ENCODE data around the gene MARS2.
A peak's percentile ranks its signal among the peaks of the same experiment; 100 is the strongest.
"Not testable (repeated sequence)": the region's sequence is repeated elsewhere in the genome, so short reads cannot be mapped to it uniquely, and the experiment has no call there.

Gene MARS2

DNA sequence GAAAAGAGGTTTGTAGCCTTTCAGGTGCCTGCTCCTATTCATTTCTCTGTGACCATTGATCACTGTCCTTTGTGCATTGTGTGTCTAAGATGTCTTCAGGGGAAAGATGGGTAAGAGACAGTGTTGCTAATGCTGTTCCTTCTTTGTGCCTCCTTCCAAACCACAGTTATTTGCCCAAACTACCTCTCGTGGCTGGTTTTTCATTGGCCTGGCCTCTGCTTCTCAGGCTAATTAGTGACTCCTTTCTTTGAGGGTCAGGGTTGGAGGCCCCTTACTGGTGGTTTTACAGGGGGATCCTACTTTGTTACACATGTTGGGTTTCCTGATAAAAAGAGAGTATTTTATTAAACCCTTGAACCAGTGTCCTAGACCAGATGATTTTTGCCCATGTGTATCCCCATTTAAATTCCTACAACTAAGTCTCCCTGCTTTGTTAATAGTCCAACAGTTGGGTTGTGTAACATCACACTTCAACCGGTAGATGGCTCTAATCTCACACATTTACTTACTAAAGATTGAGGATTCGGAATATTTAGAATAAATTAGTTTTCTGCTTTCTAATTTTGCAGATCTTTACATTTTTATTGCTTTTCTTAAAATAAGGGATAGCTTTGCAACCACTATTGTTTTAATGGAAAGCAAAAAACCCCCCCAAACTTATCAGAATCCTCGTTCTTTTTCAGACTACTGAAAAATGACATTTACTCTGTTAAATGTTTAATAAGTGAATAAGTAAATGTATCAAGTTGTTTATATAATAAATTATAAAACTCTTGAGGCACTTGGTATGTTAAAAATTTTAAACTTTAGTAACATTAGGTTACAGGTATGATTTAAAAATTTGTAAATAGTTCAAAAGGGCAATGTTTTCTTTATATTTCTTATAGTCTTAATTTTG lies 2.4 kb downstream of the MARS2 start:
- peak; percentile 42 for DNase-seq

DNA sequence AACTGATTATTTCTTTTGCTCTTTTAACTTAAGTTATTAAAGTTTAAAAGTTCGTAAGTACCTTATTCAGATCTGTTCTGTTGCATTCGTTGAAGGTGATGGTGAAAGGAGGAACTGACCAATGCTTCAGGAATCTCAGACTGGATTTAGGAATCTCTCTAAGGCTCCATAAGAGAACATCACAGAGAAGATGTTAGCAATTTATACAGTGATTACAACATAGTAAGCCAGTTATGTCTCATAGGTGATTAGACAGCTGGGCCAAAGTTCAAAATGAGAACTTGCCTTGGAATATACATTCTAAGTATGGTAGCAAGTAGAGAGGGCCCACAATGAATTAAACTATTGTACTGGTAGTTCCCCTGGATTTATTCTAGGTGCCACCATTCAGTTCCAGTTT lies 3.2 kb downstream of the MARS2 start:
- DNase-seq: no peak

DNA sequence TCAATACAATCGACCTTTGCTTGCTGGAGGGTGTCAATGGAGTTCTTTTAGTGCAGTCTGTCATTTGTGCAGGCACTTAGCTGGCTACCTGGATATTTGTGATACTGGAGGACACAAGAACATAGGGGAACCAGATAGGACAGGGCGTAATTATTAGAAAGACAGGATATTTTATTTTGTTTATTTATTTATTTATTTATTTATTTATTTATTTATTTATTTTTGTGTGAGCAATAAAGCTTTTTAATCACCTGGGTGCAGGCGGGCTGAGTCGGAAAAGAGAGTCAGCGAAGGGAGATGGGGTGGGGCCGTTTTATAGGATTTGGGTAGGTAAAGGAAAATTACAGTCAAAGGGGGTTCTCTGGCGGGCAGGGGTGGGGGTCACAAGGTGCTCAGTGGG lies 4.0 kb downstream of the MARS2 start:
- not testable (repeated sequence) for DNase-seq

DNA sequence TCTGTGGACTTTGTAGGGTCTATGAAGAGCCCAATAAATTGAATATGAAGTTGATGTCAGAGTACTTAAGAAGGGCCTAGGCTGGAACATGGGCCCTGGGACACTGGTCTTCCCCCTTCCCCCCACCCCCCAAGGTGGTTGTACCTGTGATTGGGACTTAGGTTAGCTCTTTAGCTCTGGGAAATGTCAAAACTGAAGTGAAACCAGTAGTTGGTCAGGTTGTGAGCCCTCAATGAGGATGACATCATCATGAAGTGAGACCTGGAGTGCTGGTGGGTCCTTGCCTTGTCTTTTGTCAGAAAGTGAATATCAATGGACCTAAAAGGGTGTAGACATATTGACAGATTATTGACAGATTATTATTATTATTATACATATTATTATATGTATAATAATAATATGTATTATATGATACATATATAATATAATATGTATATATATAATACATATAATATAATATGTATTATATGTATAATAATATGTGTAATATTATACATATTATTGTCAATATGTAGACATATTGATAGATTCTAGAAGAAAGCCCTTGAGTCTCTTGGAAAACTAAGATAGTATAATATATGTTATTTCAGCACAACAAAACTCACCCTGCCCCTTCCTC lies 5.4 kb downstream of the MARS2 start:
- DNase-seq: no peak

DNA sequence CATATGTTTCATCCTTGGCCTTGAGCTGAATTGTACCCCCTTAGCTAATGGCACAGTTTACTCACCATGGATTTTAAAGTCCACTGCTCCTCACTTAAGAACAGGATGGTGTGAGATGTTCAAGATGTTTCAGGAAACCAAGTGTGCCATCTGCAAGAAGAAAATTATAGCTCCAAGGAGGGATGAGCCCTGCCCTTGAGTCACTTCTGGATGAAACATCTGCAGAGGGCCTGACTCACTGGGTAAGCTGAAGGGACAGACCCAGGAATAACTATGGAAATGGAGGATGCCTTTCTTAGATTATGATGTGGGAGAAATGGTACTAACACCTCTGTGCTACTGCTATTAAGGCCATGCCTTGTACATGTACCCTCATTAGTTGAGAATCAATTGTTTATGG lies 6.4 kb downstream of the MARS2 start:
- DNase-seq: no peak

DNA sequence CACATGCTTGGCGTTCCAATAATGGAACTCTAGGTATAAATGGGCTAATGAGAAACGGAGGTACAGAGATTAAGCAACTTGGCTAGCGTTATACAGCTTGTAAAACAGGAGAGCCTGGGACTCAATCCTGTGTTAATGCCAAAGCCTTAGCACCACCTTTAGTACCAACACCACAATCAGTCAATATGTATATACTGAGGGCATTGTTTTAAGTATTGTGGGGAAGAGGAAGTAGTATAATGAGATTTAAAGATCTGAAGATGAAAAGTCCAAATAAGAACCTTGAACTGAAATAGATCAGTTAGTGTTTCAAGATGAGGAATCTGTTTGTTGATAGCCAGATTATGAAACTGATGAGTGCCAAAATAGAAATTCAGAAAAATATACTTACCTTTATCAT lies 8.1 kb downstream of the MARS2 start:
- DNase-seq: no peak

DNA sequence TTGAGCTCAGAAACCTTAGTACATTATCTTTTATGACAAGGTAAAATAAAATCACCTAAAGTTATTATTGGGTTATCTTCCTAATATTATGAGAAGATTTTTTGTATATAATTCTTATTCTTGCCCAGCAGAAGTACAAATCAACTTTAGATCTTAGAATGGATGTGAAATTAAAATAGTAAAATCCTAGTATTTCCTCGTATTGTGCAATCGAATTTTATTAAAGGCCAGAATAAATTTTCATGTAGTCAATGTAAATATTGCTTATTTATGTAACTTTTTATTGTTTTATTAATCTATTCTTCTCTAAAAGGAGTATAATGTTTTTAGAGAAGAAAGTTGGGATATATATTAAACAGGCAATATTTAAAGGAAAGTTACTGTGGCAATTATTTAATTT lies 12.7 kb downstream of the MARS2 start:
- DNase-seq: no peak

DNA sequence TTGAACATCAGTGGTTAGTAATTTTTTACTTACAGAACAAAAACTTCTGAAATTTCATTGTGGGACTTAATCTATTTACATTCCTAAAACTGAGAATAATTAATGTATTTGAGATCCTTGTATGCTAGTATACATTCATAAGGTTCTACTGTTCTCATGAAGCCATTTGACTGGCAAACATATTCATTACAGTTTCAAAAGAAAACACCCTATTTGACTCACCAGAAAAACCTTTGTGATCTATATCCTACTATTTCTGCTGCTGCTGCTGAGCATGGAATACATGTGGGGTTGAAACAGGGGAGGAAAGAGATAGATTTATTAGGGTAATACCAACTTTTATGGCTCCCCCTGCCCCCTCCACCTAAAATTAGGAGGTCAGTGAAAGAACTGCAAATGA lies 21.8 kb downstream of the MARS2 start:
- DNase-seq: no peak

DNA sequence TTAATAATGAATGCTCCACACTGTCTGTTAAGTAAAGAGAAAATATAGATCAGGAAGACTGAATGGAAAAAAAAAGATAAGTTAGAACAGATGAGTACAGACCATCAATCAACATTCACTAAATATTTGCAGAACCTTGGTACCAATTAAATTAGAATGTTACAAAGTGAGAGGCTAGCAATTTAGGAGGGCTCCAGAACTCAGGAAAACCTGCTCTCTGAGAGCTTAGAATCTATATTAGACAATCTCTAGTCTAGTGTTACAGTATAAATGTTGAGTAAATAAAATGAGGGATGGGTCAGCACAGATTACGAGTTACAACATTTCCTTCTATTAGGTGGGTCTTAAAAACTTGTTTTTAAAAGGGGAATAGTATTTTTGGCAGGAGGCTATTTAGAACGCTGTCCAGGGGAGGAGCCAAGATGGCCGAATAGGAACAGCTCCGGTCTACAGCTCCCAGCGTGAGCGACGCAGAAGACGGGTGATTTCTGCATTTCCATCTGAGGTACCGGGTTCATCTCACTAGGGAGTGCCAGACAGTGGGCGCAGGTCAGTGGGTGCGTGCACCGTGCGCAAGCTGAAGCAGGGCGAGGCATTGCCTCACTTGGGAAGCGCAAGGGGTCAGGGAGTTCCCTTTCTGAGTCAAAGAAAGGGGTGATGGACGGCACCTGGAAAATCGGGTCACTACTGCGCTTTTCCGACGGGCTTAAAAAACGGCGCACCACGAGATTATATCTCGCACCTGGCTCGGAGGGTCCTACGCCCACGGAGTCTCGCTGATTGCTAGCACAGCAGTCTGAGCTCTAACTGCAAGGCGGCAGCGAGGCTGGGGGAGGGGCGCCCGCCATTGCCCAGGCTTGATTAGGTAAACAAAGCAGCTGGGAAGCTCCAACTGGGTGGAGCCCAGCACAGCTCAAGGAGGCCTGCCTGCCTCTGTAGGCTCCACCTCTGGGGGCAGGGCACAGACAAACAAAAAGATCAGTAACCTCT lies 23.7 kb downstream of the MARS2 start:
- DNase-seq: peak; percentile 2

DNA sequence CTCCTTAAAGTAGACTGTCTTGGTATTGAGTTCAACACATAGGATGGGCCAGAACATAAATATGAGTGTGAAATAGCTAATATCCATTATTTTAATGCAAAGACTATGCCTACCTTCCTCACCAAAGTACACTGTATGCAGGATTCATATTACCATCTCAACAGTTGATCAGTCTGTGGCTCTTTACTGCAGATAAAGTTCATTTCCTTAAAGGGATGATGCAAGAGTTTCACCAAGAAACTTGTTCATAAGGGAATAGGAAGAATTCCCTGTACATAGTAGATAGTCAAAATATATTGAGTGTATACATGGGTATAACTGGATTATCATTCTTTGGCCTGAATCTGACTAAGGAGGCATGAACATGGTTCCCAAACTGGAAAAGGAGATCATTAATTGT lies 35.0 kb downstream of the MARS2 start:
- DNase-seq: no peak

Measured in NCI-H69 (cell line).